Lower leg skin (tissue), 3 donors: ENCODE results near the gene PGA5.
"Not testable (repeated sequence)": the region's sequence is repeated elsewhere in the genome, so short reads cannot be mapped to it uniquely, and the experiment has no call there.

ENCODE experiments used
- CTCF ChIP-seq, 3 donors: fragments of 450-650 bp; IDR thresholded peaks; one replicate each; pipeline ENCODE4 v1.5.1; 2016; ENCODE audit warnings: antibody characterized with exemption in 3 of 3, mild to moderate bottlenecking in 3 of 3, moderate library complexity in 2 of 3
- POLR2A ChIP-seq, 2 donors: fragments of 450-650 bp; IDR thresholded peaks; one replicate each; pipeline ENCODE4 v1.6.1; 2016 to 2017; ENCODE audit warnings: antibody characterized with exemption in 2 of 2, mild to moderate bottlenecking in 1 of 2, moderate library complexity in 1 of 2

- TF ChIP-seq POLR2A, CTCF (IDR thresholded peaks at IDR 0.05): not testable (repeated sequence)
Measured at GRCh38 chr11:61248071-61248470, 7.1 kb downstream of the PGA5 start.
